ENCODE data around the gene BATF. TPM values are rescaled to one million over a fixed set of nuclear protein-coding genes. Genes with fewer than 3 reads are reported as not detected.

BATF gene
- total RNA-seq, 1 experiment from 2014 or later, result 0.69 TPM

- ChIA-PET POLR2A (no interaction called here), CTCF (no interaction called here), RAD21 (ENCODE audit: low non-redundant PET in 1 of 2, low total read pairs in 2 of 2, uncharacterized antibody in 2 of 2, unreplicated experiment in 2 of 2) (no interaction called here)
- H3K27me3 ChIP-seq (ENCODE audit: insufficient read depth, low read length), result no peaks in the 10 kb centered on the region
- H3K27ac ChIP-seq (ENCODE audit: low read depth, low read length), result no peak overlapping the region
- no peak overlapping the region for H2AFZ ChIP-seq (ENCODE audit: low read depth, low read length, poor library complexity, severe bottlenecking)
- H3K4me1 ChIP-seq (ENCODE audit: control insufficient read depth in 1 of 2, insufficient read depth in 2 of 2, low read length in 2 of 2), result no peaks in the 10 kb centered on the region
- H3K79me2 ChIP-seq (ENCODE audit: insufficient read depth, low read length), result no peaks in the 10 kb centered on the region
- H3K9ac ChIP-seq (ENCODE audit: low read length), result no peak overlapping the region
- H3K9me2 ChIP-seq (ENCODE audit: insufficient read depth), result no peaks in the 10 kb centered on the region
- intact Hi-C loops (cut with micrococcal nuclease), result no loop called here
- H3K4me2 ChIP-seq (ENCODE audit: low read length), result no peak overlapping the region
- no peak overlapping the region for H3K4me3 ChIP-seq (replicated peaks in 1 of 2; ENCODE audit: low read depth in 1 of 2, low read length in 2 of 2)
- no peak for TF ChIP-seq TCF7L2 (IDR thresholded peaks at IDR 0.05; ENCODE audit: borderline replicate concordance, extremely low read depth, insufficient read depth, insufficient read length)
- no peak for TF ChIP-seq SRF (IDR thresholded peaks at IDR 0.05; ENCODE audit: low read depth)
- no peak for TF ChIP-seq POLR2AphosphoS5 (IDR thresholded peaks at IDR 0.05; ENCODE audit: low read depth, low read length)
- no peak for TF ChIP-seq CEBPB (IDR thresholded peaks at IDR 0.05; ENCODE audit: low read depth)
- no peak for TF ChIP-seq MAX (IDR thresholded peaks at IDR 0.05)
- TF ChIP-seq EZH2 (IDR thresholded peaks at IDR 0.05), result no peak
- no peak for TF ChIP-seq YY1 (IDR thresholded peaks at IDR 0.05; ENCODE audit: extremely low read depth, insufficient replicate concordance, low read depth, low read length)
- no peak for TF ChIP-seq ZBTB33 (IDR thresholded peaks at IDR 0.05; ENCODE audit: extremely low read depth, insufficient replicate concordance, low read length)
- TF ChIP-seq EZH2phosphoT487 (IDR thresholded peaks at IDR 0.05; ENCODE audit: borderline replicate concordance), result no peak
- TF ChIP-seq FOSL1 (IDR thresholded peaks at IDR 0.05; ENCODE audit: low read depth), result no peak
- TF ChIP-seq JUND (IDR thresholded peaks at IDR 0.05), result no peak
- no peak for TF ChIP-seq CTCF (IDR thresholded peaks at IDR 0.05 in 2 of 3, conservative IDR thresholded peaks at IDR 0.05 in 1 of 3; ENCODE audit: borderline replicate concordance in 1 of 3, insufficient read depth in 1 of 3, low read depth in 2 of 3, low read length in 2 of 3)
- no peak for TF ChIP-seq RAD21 (IDR thresholded peaks at IDR 0.05; ENCODE audit: low read depth)
- no peak for TF ChIP-seq ZNF274 (IDR thresholded peaks at IDR 0.05; ENCODE audit: low read depth, low read length)
- no peak for TF ChIP-seq ATF3 (IDR thresholded peaks at IDR 0.05)
- no peak for TF ChIP-seq ZFX (IDR thresholded peaks at IDR 0.05)
- TF ChIP-seq EGR1 (IDR thresholded peaks at IDR 0.05; ENCODE audit: low read depth), result no peak
- TF ChIP-seq POLR2A (IDR thresholded peaks at IDR 0.05; ENCODE audit: borderline replicate concordance, extremely low read depth, insufficient read depth, insufficient read length), result no peak
- TF ChIP-seq REST (IDR thresholded peaks at IDR 0.05; ENCODE audit: low read depth), result no peak
- H3K9me3 ChIP-seq (ENCODE audit: control insufficient read depth in 1 of 2, insufficient read depth in 1 of 2, low read depth in 1 of 2, low read length in 2 of 2), result no peaks in the 10 kb centered on the region
- H3K36me3 ChIP-seq (ENCODE audit: control insufficient read depth in 1 of 2, insufficient read depth in 2 of 2, low read length in 2 of 2), result no peaks in the 10 kb centered on the region
- no TSS peak for BruUV-seq (replicated peaks)
- DNase-seq (ENCODE audit: low read depth, low spot score), result no peak
- ATAC-seq, result no peak
- no peaks in the 10 kb centered on the region for H4K20me1 ChIP-seq (ENCODE audit: insufficient read depth)
Observed at GRCh38 chr14:75501080-75501479, 21.2 kb upstream of the BATF start.
